ENCODE measurements around the gene LSP1.

DNA sequence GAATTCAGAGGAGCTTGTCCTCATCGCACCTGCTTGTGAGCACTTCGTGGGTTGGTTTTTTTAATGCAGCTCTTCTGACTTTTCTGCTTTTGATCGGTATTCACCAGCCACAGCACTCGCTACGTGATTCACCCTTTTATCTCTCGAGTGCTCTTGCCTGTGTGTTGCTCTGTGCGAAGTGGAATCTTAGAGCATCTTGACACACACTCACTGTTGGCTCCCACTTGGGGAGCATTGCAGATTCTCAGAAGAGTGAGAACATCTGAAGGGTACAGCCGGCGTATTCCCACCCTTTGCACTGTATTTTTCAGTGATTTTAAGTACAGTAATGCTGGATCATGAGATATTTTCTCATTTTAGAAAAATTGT lies 77.6 kb downstream of the LSP1 start:
- no peak for TF ChIP-seq CTCF (IDR thresholded peaks at IDR 0.05)
- TF ChIP-seq POLR2A (IDR thresholded peaks at IDR 0.05) = no peak
- no peak for TF ChIP-seq POLR2AphosphoS5 (IDR thresholded peaks at IDR 0.05)
